GM12873 (cell line): ENCODE data around the gene SOWAHB.

Source experiments
- TF ChIP-seq, protein P1 (sequence below): IDR thresholded peaks from 2 replicates; pipeline ENCODE4 v1.5.1; 2012; ENCODE audit warnings: low read depth, mild to moderate bottlenecking, moderate library complexity, low read length, control low read depth; ENCODE audit not compliant: insufficient read depth; ENCODE audit errors: missing control alignments

SOWAHB gene

GRCh38 chr4:76881375-76881774 is 16.6 kb downstream of the SOWAHB start:
- TF ChIP-seq, protein P1, sequence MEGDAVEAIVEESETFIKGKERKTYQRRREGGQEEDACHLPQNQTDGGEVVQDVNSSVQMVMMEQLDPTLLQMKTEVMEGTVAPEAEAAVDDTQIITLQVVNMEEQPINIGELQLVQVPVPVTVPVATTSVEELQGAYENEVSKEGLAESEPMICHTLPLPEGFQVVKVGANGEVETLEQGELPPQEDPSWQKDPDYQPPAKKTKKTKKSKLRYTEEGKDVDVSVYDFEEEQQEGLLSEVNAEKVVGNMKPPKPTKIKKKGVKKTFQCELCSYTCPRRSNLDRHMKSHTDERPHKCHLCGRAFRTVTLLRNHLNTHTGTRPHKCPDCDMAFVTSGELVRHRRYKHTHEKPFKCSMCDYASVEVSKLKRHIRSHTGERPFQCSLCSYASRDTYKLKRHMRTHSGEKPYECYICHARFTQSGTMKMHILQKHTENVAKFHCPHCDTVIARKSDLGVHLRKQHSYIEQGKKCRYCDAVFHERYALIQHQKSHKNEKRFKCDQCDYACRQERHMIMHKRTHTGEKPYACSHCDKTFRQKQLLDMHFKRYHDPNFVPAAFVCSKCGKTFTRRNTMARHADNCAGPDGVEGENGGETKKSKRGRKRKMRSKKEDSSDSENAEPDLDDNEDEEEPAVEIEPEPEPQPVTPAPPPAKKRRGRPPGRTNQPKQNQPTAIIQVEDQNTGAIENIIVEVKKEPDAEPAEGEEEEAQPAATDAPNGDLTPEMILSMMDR: no peak

GRCh38 chr4:76879731-76880364 is 18.1 kb downstream of the SOWAHB start:
- TF ChIP-seq, protein P1: no peak

- TF ChIP-seq, protein P1: no peak
Measured at GRCh38 chr4:76874176-76874575, 23.8 kb downstream of the SOWAHB start.

GRCh38 chr4:76873495-76873894 is 24.4 kb downstream of the SOWAHB start:
- TF ChIP-seq, protein P1: no peak

DNA sequence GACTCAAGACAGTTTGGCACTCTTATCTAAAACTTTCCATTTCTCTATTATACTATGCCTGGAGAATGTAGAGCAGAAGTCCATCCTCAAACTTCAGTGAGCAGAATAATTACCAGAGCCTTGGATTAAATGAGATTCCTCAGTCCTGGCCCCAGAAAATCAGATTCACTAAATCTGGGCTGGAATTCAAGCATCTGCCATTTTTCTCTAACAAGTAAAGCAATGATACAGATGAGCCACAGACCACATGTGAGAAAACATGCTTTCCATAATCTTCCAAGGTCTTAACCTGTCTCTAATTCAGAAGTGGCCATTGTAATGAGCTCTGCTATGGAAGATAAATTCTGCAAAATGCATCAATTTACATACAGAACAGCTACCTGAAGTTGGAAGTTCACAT is 25.4 kb downstream of the SOWAHB start:
- TF ChIP-seq, protein P1: no peak

GRCh38 chr4:76867880-76868655 is 29.9 kb downstream of the SOWAHB start:
- TF ChIP-seq, protein P1: no peak

DNA sequence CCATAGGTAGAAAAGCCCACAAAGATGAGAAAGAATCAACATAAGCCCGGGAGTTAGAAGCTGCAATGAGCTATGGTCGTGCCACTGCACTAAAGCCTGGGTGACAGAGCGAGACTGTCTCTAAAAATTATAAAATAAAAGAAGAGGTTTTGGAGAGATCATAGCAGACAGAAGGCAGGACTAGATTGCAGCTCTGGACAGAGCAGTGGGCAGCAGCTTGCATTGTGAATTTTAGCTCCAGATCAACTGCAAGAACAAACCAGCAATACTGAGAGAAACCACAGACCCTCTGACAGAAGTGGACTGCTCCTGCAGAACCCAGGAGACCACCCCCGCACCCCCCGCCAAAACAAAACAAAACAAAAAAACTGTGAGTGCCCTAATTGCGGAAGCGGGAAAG is 30.6 kb downstream of the SOWAHB start:
- TF ChIP-seq, protein P1: no peak
